Large intestine (tissue), 3 donors: ENCODE measurements around the gene MEN1. TPM values are rescaled to one million over a fixed set of nuclear protein-coding genes. Genes with fewer than 3 reads are reported as not detected.

ENCODE experiments used
- DNase-seq, 2 donors: peaks; one replicate each; pipeline versions ENCODE4 v3.0.0 to v3.0.0-alpha.2; 2013
- H3K27ac ChIP-seq: one replicate; pipeline ENCODE4 v1.5.1; 2013; ENCODE audit warnings: low read length
- H3K27me3 ChIP-seq: 2 replicates; pipeline ENCODE4 v1.6.1; 2013; ENCODE audit warnings: low read length; ENCODE audit not compliant: control insufficient read depth, insufficient read depth
- H3K36me3 ChIP-seq: 2 replicates; pipeline ENCODE4 v1.6.1; 2013; ENCODE audit warnings: low read length; ENCODE audit not compliant: control insufficient read depth, insufficient read depth
- H3K4me1 ChIP-seq: one replicate; pipeline ENCODE4 v1.6.1; 2013; ENCODE audit warnings: low read length; ENCODE audit not compliant: control insufficient read depth, insufficient read depth
- H3K4me3 ChIP-seq: one replicate; pipeline ENCODE4 v1.5.1; 2013; ENCODE audit warnings: low read length
- H3K9me3 ChIP-seq: one replicate; pipeline ENCODE4 v1.6.1; 2013; ENCODE audit warnings: mild to moderate bottlenecking, low read depth, low read length, moderate library complexity; ENCODE audit not compliant: control insufficient read depth
- WGBS: methylation state at CpG from one replicate; pipeline ENCODE4 v1.1.5; 2013; ENCODE audit warnings: low lambda C conversion rate; ENCODE audit not compliant: insufficient coverage; 5-methylcytosine and 5-hydroxymethylcytosine counted together
- polyA plus RNA-seq: library from polyadenylated mRNA; unstranded; fragments of 120-200 nt; gene quantifications from one replicate; pipeline ENCODE4 v1.2.1, GENCODE V29; 2013

Gene MEN1
- polyA plus RNA-seq, 1 donor = 29.0 TPM

GRCh38 chr11:64800303-64801157 lies 9.8 kb downstream of the MEN1 start:
- H3K27ac ChIP-seq = no peak overlapping the region
- H3K9me3 ChIP-seq = peaks cover 2% of the 10 kb centered on the region
- H3K4me1 ChIP-seq = peaks cover 22% of the 10 kb centered on the region
- no peak for DNase-seq
- no peaks in the 10 kb centered on the region for H3K27me3 ChIP-seq
- H3K36me3 ChIP-seq = peaks cover 28% of the 10 kb centered on the region
- no CpG with 5 or more reads among the region's 26 CpGs for WGBS
- H3K4me3 ChIP-seq = no peak overlapping the region

GRCh38 chr11:64799623-64800302 lies 10.6 kb downstream of the MEN1 start:
- Histone ChIP-seq H3K27ac (no peak overlapping the region), H3K4me1 (peaks cover 22% of the 10 kb centered on the region), H3K9me3 (peaks cover 2% of the 10 kb centered on the region), H3K27me3 (no peaks in the 10 kb centered on the region), H3K36me3 (peaks cover 20% of the 10 kb centered on the region), H3K4me3 (no peak overlapping the region)
- no peak for DNase-seq
- no CpG with 5 or more reads among the region's 14 CpGs for WGBS

GRCh38 chr11:64799256-64799622 lies 11.1 kb downstream of the MEN1 start:
- Histone ChIP-seq H3K4me3 (no peak overlapping the region), H3K9me3 (peaks cover 2% of the 10 kb centered on the region), H3K27me3 (no peaks in the 10 kb centered on the region), H3K27ac (no peak overlapping the region), H3K4me1 (peaks cover 19% of the 10 kb centered on the region), H3K36me3 (peaks cover 16% of the 10 kb centered on the region)
- DNase-seq = no peak
- no CpG with 5 or more reads among the region's 7 CpGs for WGBS

GRCh38 chr11:64796757-64797541 lies 13.4 kb downstream of the MEN1 start:
- Histone ChIP-seq H3K27me3 (no peaks in the 10 kb centered on the region), H3K36me3 (peaks cover 13% of the 10 kb centered on the region), H3K27ac (no peak overlapping the region), H3K4me1 (peaks cover 6% of the 10 kb centered on the region), H3K4me3 (no peak overlapping the region), H3K9me3 (no peaks in the 10 kb centered on the region)
- WGBS = no CpG with 5 or more reads among the region's 19 CpGs
- DNase-seq = no peak

GRCh38 chr11:64796047-64796756 lies 14.1 kb downstream of the MEN1 start:
- H3K27ac ChIP-seq = no peak overlapping the region
- H3K27me3 ChIP-seq = no peaks in the 10 kb centered on the region
- peaks cover 2% of the 10 kb centered on the region for H3K4me1 ChIP-seq
- no peaks in the 10 kb centered on the region for H3K9me3 ChIP-seq
- no peak overlapping the region for H3K4me3 ChIP-seq
- no peak for DNase-seq
- H3K36me3 ChIP-seq = peaks cover 16% of the 10 kb centered on the region
- no CpG with 5 or more reads among the region's 19 CpGs for WGBS

GRCh38 chr11:64794526-64794925 lies 15.8 kb downstream of the MEN1 start:
- Histone ChIP-seq H3K36me3 (peaks cover 20% of the 10 kb centered on the region), H3K27ac (no peak overlapping the region), H3K4me1 (no peaks in the 10 kb centered on the region), H3K4me3 (no peak overlapping the region), H3K27me3 (no peaks in the 10 kb centered on the region), H3K9me3 (no peaks in the 10 kb centered on the region)
- no peak for DNase-seq
- 100% methylated on average over 2 of the region's 10 CpGs for WGBS

GRCh38 chr11:64793271-64794160 lies 16.8 kb downstream of the MEN1 start:
- Histone ChIP-seq H3K9me3 (no peaks in the 10 kb centered on the region), H3K27ac (no peak overlapping the region), H3K36me3 (peaks cover 25% of the 10 kb centered on the region), H3K4me3 (no peak overlapping the region), H3K4me1 (peaks cover 6% of the 10 kb centered on the region), H3K27me3 (no peaks in the 10 kb centered on the region)
- 67% methylated on average over 1 of the region's 11 CpGs for WGBS
- DNase-seq = no peak

GRCh38 chr11:64792482-64792881 lies 17.9 kb downstream of the MEN1 start:
- Histone ChIP-seq H3K4me3 (no peak overlapping the region), H3K4me1 (peaks cover 15% of the 10 kb centered on the region), H3K9me3 (no peaks in the 10 kb centered on the region), H3K36me3 (peaks cover 26% of the 10 kb centered on the region), H3K27ac (no peak overlapping the region), H3K27me3 (no peaks in the 10 kb centered on the region)
- WGBS = no CpG with 5 or more reads among the region's 4 CpGs
- no peak for DNase-seq

GRCh38 chr11:64791781-64792291 lies 18.5 kb downstream of the MEN1 start:
- Histone ChIP-seq H3K4me3 (no peak overlapping the region), H3K36me3 (peaks cover 26% of the 10 kb centered on the region), H3K9me3 (no peaks in the 10 kb centered on the region), H3K27ac (no peak overlapping the region), H3K4me1 (peaks cover 15% of the 10 kb centered on the region), H3K27me3 (no peaks in the 10 kb centered on the region)
- DNase-seq = no peak
- no CpG with 5 or more reads among the region's 14 CpGs for whole genome bisulfite sequencing
